ENCODE data around the gene CRIP3. TPM values are rescaled to one million over a fixed set of nuclear protein-coding genes. Genes with fewer than 3 reads are reported as not detected.

The CRIP3 gene
- total and polyA plus RNA-seq, 2 of the 4 experiments (the other 2 are of a cell fraction) = not detected

DNA sequence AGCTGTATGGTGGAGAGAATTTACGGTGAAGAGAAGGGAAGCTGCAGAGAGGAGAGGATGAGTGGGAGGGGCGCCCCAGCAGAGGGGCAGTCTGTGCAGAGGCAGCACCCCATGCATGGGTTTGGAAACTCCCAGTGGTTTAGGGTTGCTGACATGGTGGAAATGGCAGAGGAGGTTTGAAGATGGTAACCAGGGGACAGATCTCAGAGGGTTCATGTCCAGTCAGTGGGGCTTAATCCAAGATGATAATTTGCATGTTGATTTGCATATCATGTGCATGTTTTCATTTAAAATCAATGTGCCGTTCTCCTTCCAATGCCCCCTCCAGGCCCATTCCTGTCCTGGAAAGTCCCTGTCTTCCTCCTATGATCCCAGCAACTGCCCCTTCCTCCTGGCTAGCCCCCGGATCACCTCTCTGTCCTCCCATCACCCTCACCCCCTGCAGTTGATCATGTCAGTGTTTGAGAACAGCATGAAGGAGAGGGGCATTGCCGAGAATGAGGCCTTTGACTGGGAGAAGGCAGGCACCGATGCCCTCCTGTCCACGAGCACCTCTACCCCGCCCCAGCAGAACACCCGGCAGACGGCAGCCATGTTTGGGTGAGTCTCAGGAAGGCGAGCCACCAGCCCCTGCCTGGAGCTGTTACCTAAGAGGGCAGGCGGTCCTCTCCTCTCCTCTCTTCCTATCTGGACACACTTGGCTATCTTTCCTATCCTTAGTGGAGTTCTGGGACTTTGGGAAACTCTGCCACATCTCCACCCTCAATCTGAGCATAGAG lies 51.1 kb downstream of the CRIP3 start:
- H4K5ac ChIP-seq (ENCODE audit: low read depth, low read length) = no peak overlapping the region
- ChIA-PET CTCF (no interaction called here), POLR2A (ENCODE audit: unreplicated experiment) (no interaction called here)
- TF ChIP-seq MXI1 (IDR thresholded peaks at IDR 0.05; ENCODE audit: borderline replicate concordance, low read depth, low read length) = no peak
- TF ChIP-seq CHD1 (IDR thresholded peaks at IDR 0.05; ENCODE audit: low read depth, low read length) = no peak
- TF ChIP-seq POLR2A (IDR thresholded peaks at IDR 0.05; ENCODE audit: low read depth, low read length) = no peak
- no peak for TF ChIP-seq MAZ (IDR thresholded peaks at IDR 0.05; ENCODE audit: borderline replicate concordance, low read depth, low read length)
- TF ChIP-seq, protein P1, sequence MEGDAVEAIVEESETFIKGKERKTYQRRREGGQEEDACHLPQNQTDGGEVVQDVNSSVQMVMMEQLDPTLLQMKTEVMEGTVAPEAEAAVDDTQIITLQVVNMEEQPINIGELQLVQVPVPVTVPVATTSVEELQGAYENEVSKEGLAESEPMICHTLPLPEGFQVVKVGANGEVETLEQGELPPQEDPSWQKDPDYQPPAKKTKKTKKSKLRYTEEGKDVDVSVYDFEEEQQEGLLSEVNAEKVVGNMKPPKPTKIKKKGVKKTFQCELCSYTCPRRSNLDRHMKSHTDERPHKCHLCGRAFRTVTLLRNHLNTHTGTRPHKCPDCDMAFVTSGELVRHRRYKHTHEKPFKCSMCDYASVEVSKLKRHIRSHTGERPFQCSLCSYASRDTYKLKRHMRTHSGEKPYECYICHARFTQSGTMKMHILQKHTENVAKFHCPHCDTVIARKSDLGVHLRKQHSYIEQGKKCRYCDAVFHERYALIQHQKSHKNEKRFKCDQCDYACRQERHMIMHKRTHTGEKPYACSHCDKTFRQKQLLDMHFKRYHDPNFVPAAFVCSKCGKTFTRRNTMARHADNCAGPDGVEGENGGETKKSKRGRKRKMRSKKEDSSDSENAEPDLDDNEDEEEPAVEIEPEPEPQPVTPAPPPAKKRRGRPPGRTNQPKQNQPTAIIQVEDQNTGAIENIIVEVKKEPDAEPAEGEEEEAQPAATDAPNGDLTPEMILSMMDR (conservative IDR thresholded peaks at IDR 0.05; ENCODE audit: low read depth, low read length) = no peak
- no peak for TF ChIP-seq CEBPB (IDR thresholded peaks at IDR 0.05; ENCODE audit: low read depth, low read length)
- TF ChIP-seq RFX5 (IDR thresholded peaks at IDR 0.05; ENCODE audit: low read depth, low read length) = no peak
- no peak for TF ChIP-seq SMC3 (IDR thresholded peaks at IDR 0.05; ENCODE audit: low read depth, low read length)
- TF ChIP-seq RAD21 (IDR thresholded peaks at IDR 0.05; ENCODE audit: low read length) = no peak
- no peak for TF ChIP-seq MAFK (IDR thresholded peaks at IDR 0.05; ENCODE audit: low read depth, low read length)
- TF ChIP-seq RCOR1 (IDR thresholded peaks at IDR 0.05; ENCODE audit: insufficient replicate concordance, low read length) = no peak
- TF ChIP-seq, protein P2, sequence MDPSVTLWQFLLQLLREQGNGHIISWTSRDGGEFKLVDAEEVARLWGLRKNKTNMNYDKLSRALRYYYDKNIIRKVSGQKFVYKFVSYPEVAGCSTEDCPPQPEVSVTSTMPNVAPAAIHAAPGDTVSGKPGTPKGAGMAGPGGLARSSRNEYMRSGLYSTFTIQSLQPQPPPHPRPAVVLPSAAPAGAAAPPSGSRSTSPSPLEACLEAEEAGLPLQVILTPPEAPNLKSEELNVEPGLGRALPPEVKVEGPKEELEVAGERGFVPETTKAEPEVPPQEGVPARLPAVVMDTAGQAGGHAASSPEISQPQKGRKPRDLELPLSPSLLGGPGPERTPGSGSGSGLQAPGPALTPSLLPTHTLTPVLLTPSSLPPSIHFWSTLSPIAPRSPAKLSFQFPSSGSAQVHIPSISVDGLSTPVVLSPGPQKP (IDR thresholded peaks at IDR 0.05; ENCODE audit: borderline replicate concordance, low read depth, low read length) = no peak
- TF ChIP-seq BHLHE40 (IDR thresholded peaks at IDR 0.05; ENCODE audit: low read depth, low read length) = no peak
- H3K56ac ChIP-seq (ENCODE audit: extremely low read depth, insufficient read depth, low read length) = no peak overlapping the region
- no peak overlapping the region for H3K4ac ChIP-seq (ENCODE audit: low read depth, low read length)
- H2AK5ac ChIP-seq (ENCODE audit: low read depth, low read length) = no peak overlapping the region
- H2AK9ac ChIP-seq (replicated peaks; ENCODE audit: low read depth, low read length, poor library complexity) = no peak overlapping the region
- no peak overlapping the region for H3K14ac ChIP-seq (replicated peaks; ENCODE audit: low read depth, low read length)
- H4K91ac ChIP-seq (ENCODE audit: insufficient read depth, low read depth, low read length) = no peak overlapping the region
- no peaks in the 10 kb centered on the region for H3K9me3 ChIP-seq (ENCODE audit: control insufficient read depth, insufficient read depth, low read length)
- no peak overlapping the region for H2BK15ac ChIP-seq (ENCODE audit: low read depth, low read length)
- H3K9ac ChIP-seq (ENCODE audit: low read depth, low read length) = no peak overlapping the region
- H3K18ac ChIP-seq (ENCODE audit: low read depth, low read length) = no peak overlapping the region
- H3K23ac ChIP-seq (ENCODE audit: low read depth, low read length) = no peak overlapping the region
- no peak overlapping the region for H2BK5ac ChIP-seq (ENCODE audit: low read depth, low read length, poor library complexity, severe bottlenecking)
- dilution Hi-C loops (cut with HindIII; ENCODE audit: low sequenced_read_pairs, unreplicated experiment) = no loop called here
- no peaks in the 10 kb centered on the region for H3K4me1 ChIP-seq (ENCODE audit: control insufficient read depth, insufficient read depth, low read length)
- WGBS, 2 experiments (ENCODE audit: extremely low coverage in 2 of 2, insufficient read length in 1 of 2) = 60% methylated on average over 1 of the region's 12 CpGs; no CpG with 5 or more reads in 1 of the 2 experiments
- no peak overlapping the region for H3K4me2 ChIP-seq (ENCODE audit: low read depth, low read length)
- H2AFZ ChIP-seq (replicated peaks; ENCODE audit: low read length, poor library complexity) = peak overlapping the region; percentile 39
- peaks cover 48% of the 10 kb centered on the region for H3K27me3 ChIP-seq (ENCODE audit: control insufficient read depth, insufficient read depth, low read length)
- in situ Hi-C loops (cut with MboI; ENCODE audit: low sequenced_read_pairs) = loop anchor here (5.0 kb wide), 1 partner anchor 235 kb away; no protein-coding TSS in a partner anchor
- DNase-seq (no peak), ATAC-seq (ENCODE audit: low read depth) (no peak)
- H3K27ac ChIP-seq (ENCODE audit: insufficient read depth, low read length) = no peak overlapping the region
- no peak overlapping the region for H4K8ac ChIP-seq (ENCODE audit: low read depth in 2 of 2, low read length in 2 of 2)
- no peaks in the 10 kb centered on the region for H3K79me1 ChIP-seq (ENCODE audit: low read depth in 1 of 2, low read length in 2 of 2)
- intact Hi-C loops (cut with micrococcal nuclease) = no loop called here
- no peaks in the 10 kb centered on the region for H3K36me3 ChIP-seq (ENCODE audit: control insufficient read depth, insufficient read depth, low read length)
- no peaks in the 10 kb centered on the region for H4K20me1 ChIP-seq (ENCODE audit: insufficient read depth, low read length)
- no peak overlapping the region for H2BK120ac ChIP-seq (ENCODE audit: low read depth, low read length)
- H3K9me1 ChIP-seq (ENCODE audit: insufficient read depth, low read length) = no peaks in the 10 kb centered on the region
- H3K4me3 ChIP-seq (ENCODE audit: insufficient read depth, low read depth, low read length) = no peak overlapping the region
- H2BK20ac ChIP-seq (ENCODE audit: low read depth, low read length) = no peak overlapping the region
- BruUV-seq (replicated peaks) = no TSS peak

All from IMR-90 (cell line).